SK-N-SH (cell line): Measurements from ENCODE around the gene SLC5A9. TPM values are rescaled to one million over a fixed set of nuclear protein-coding genes. Genes with fewer than 3 reads are reported as not detected.
"Not testable (repeated sequence)": the region's sequence is repeated elsewhere in the genome, so short reads cannot be mapped to it uniquely, and the experiment has no call there.

ENCODE experiments used
- CTCF ChIA-PET: fragments of 300-600, 350-600 bp; formaldehyde crosslinking; extraction: SDS; loops from one replicate; lab custom pipeline; 2021; lab: Yijun Ruan, JAX
- POLR2A ChIA-PET: fragments of 350-600 bp; sonication (Branson Sonifier 250); formaldehyde crosslinking; extraction: SDS; loops from one replicate; lab custom pipeline; 2020; ENCODE audit warnings: antibody characterized with exemption, inconsistent platforms; lab: Yijun Ruan, JAX
- DNase-seq: peaks from one replicate; pipeline ENCODE4 v3.0.0; 2012
- H2AFZ ChIP-seq: fragments of 200-600 bp; sonication (generic); 2 replicates; pipeline ENCODE4 v1.8.1; 2016; ENCODE audit warnings: antibody characterized with exemption, mild to moderate bottlenecking, low read depth
- H3F3A ChIP-seq: fragments of 200-600 bp; sonication (generic); replicated peaks from 2 replicates; pipeline ENCODE3; 2016; ENCODE audit warnings: antibody characterized with exemption, mild to moderate bottlenecking; ENCODE audit not compliant: insufficient read depth
- H3K27ac ChIP-seq, 2 experiments: fragments of 200-500 bp in 1 of 2; fragments of 200-600 bp in 1 of 2; sonication (Bioruptor generic) in 1 of 2; sonication (generic), shearing (Covaris generic) in 1 of 2; 2 replicates each; pipeline versions ENCODE4 v1.5.1 to v1.6.1; 2014 to 2016; ENCODE audit warnings: low read depth in 2 of 2, inconsistent platforms in 1 of 2, low read length in 1 of 2, mild to moderate bottlenecking in 1 of 2, mixed read lengths in 1 of 2
- H3K27me3 ChIP-seq: fragments of 200-600 bp; sonication (generic), shearing (Covaris generic); 2 replicates; pipeline ENCODE4 v1.6.1; 2016; ENCODE audit warnings: mixed run types; ENCODE audit not compliant: insufficient read depth
- H3K36me3 ChIP-seq, 2 experiments: fragments of 200-500 bp in 1 of 2; fragments of 200-600 bp in 1 of 2; sonication (Bioruptor generic) in 1 of 2; sonication (generic) in 1 of 2; replicated peaks in 1 of 2; 2 replicates each; pipeline versions ENCODE3 to v1.5.1; 2014 to 2016; ENCODE audit warnings: low read length in 1 of 2, mild to moderate bottlenecking in 1 of 2; ENCODE audit not compliant: insufficient read depth in 2 of 2, control insufficient read depth in 1 of 2
- H3K4me1 ChIP-seq, 2 experiments: fragments of 200-500 bp in 1 of 2; fragments of 200-600 bp in 1 of 2; sonication (Bioruptor generic) in 1 of 2; sonication (generic), shearing (Covaris generic) in 1 of 2; 2 replicates each; pipeline versions ENCODE4 v1.5.1 to v1.6.1; 2014 to 2016; ENCODE audit warnings: low read depth in 1 of 2, low read length in 1 of 2, mixed run types in 1 of 2; ENCODE audit not compliant: insufficient read depth in 2 of 2, control insufficient read depth in 1 of 2
- H3K4me2 ChIP-seq: fragments of 200-600 bp; sonication (generic), shearing (Covaris generic); 2 replicates; pipeline ENCODE4 v1.6.1; 2017; ENCODE audit warnings: mixed run types
- H3K4me3 ChIP-seq, 2 experiments: fragments of 200-500 bp in 1 of 2; fragments of 200-600 bp in 1 of 2; sonication (Bioruptor generic) in 1 of 2; sonication (generic), shearing (Covaris generic) in 1 of 2; 2 replicates each; pipeline versions ENCODE4 v1.5.1 to v1.8.1; 2014 to 2016; ENCODE audit warnings: low read depth in 2 of 2, inconsistent platforms in 1 of 2, low read length in 1 of 2, mild to moderate bottlenecking in 1 of 2, mixed read lengths in 1 of 2, moderate library complexity in 1 of 2
- H3K79me2 ChIP-seq: fragments of 200-600 bp; sonication (generic); 2 replicates; pipeline ENCODE4 v1.8.1; 2017; ENCODE audit warnings: mild to moderate bottlenecking; ENCODE audit not compliant: insufficient read depth
- H3K9ac ChIP-seq: fragments of 200-600 bp; sonication (generic); 2 replicates; pipeline ENCODE4 v1.6.1; 2017; ENCODE audit warnings: mixed run types
- H3K9me2 ChIP-seq: fragments of 200-600 bp; sonication (generic); 2 replicates; pipeline ENCODE4 v1.6.1; 2017; ENCODE audit warnings: mixed run types
- H3K9me3 ChIP-seq: fragments of 200-600 bp; sonication (generic); 2 replicates; pipeline ENCODE4 v1.6.1; 2017; ENCODE audit warnings: mixed run types, mild to moderate bottlenecking, moderate library complexity
- H4K20me1 ChIP-seq: fragments of 200-600 bp; sonication (generic); 2 replicates; pipeline ENCODE4 v1.6.1; 2017; ENCODE audit warnings: mild to moderate bottlenecking, mixed run types; ENCODE audit not compliant: insufficient read depth
- ELF1 ChIP-seq: IDR thresholded peaks from 2 replicates; pipeline ENCODE4 v1.4.0; 2012
- FOSL2 ChIP-seq: IDR thresholded peaks from 2 replicates; pipeline ENCODE4 v1.4.0; 2012; ENCODE audit warnings: low read depth, mild to moderate bottlenecking, moderate library complexity, borderline replicate concordance
- GATA2 ChIP-seq: sonication (generic); formaldehyde crosslinking; IDR thresholded peaks from 2 replicates; pipeline ENCODE4 v1.5.0; 2020; ENCODE audit warnings: mild to moderate bottlenecking, missing genetic modification reagents
- MEF2A ChIP-seq: IDR thresholded peaks from 2 replicates; pipeline ENCODE4 v1.4.0; 2012; ENCODE audit warnings: low read depth, borderline replicate concordance
- MXI1 ChIP-seq: IDR thresholded peaks from 2 replicates; pipeline ENCODE4 v1.6.1; 2012; ENCODE audit warnings: mild to moderate bottlenecking, low read depth, low read length, improper control_type of control experiment
- POLR2AphosphoS5 ChIP-seq: IDR thresholded peaks from 2 replicates; pipeline ENCODE4 v1.6.1; 2012; ENCODE audit warnings: low read depth, low read length
- RAD21 ChIP-seq: IDR thresholded peaks from 2 replicates; pipeline ENCODE4 v1.6.1; 2012; ENCODE audit warnings: mild to moderate bottlenecking, low read length
- RCOR1 ChIP-seq: fragments of 150-350 bp; IDR thresholded peaks from 2 replicates; pipeline ENCODE4 v1.6.1; 2017; ENCODE audit warnings: antibody characterized with exemption, low read length
- RFX5 ChIP-seq: IDR thresholded peaks from 2 replicates; pipeline ENCODE4 v1.6.1; 2012; ENCODE audit warnings: mild to moderate bottlenecking, improper control_type of control experiment, low read length
- RXRA ChIP-seq: IDR thresholded peaks from 2 replicates; pipeline ENCODE4 v1.4.0; 2012; ENCODE audit warnings: low read depth, mild to moderate bottlenecking, borderline replicate concordance
- SMC3 ChIP-seq: IDR thresholded peaks from 2 replicates; pipeline ENCODE4 v1.6.1; 2012; ENCODE audit warnings: low read depth, low read length, improper control_type of control experiment
- TAF1 ChIP-seq: IDR thresholded peaks from 2 replicates; pipeline ENCODE4 v1.6.1; 2012; ENCODE audit warnings: low read depth, mild to moderate bottlenecking, low read length, moderate library complexity, borderline replicate concordance
- TEAD4 ChIP-seq: IDR thresholded peaks from 2 replicates; pipeline ENCODE4 v1.4.0; 2012; ENCODE audit warnings: mild to moderate bottlenecking, borderline replicate concordance; ENCODE audit not compliant: insufficient read depth
- YY1 ChIP-seq: IDR thresholded peaks from 2 replicates; pipeline ENCODE4 v1.4.0; 2012; ENCODE audit warnings: low read depth, mild to moderate bottlenecking
- WGBS: methylation state at CpG from one replicate; pipeline ENCODE4 v1.1.6; 2017; ENCODE audit warnings: low lambda C conversion rate; 5-methylcytosine and 5-hydroxymethylcytosine counted together
- polyA plus RNA-seq, 3 experiments: library from polyadenylated mRNA; depleted of rRNA; stranded (reverse); fragments of >200 nt; gene quantifications; 2 replicates each; pipeline ENCODE4 v1.2.3, GENCODE V29; 2012
- TF ChIP-seq, protein P1 (sequence below): fragments of 150-350 bp; IDR thresholded peaks from 2 replicates; pipeline ENCODE4 v1.6.1; 2017; ENCODE audit warnings: antibody characterized with exemption, low read length, low read depth, borderline replicate concordance
- TF ChIP-seq, protein P2 (sequence below): fragments of 150-350 bp; IDR thresholded peaks from 2 replicates; pipeline ENCODE4 v1.6.1; 2016; ENCODE audit warnings: mild to moderate bottlenecking, low read depth, low read length
- TF ChIP-seq, protein P3 (sequence below): IDR thresholded peaks from 2 replicates; pipeline ENCODE4; 2012
- TF ChIP-seq, protein P4 (sequence below): IDR thresholded peaks from 2 replicates; pipeline ENCODE4 v1.4.0; 2012; ENCODE audit warnings: low read depth, borderline replicate concordance

Gene SLC5A9
- polyA plus RNA-seq, 1 of the 3 experiments (the other 2 are of a cell fraction), result not detected

DNA sequence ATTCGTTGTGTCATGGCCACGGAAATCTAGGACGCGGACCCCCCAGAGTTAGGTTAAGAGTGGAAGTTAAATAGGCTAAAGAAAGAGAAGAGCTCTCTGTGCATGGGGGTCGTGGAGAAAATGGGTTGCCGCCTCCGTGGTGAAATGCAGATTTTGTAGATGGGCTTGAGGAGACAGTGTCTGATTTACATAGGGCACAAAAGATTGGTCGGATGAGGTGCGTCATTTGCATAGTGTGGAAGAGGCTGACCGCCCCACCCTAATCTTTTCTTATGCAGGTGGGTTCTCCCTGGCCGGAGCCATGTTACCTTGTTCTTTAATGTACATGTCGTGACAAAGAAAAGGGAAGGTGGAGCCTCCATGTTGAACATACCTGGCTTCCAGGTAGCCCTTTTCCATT lies 14.3 kb upstream of the SLC5A9 start (continued):
- TF ChIP-seq MEF2A (no peak), RAD21 (no peak)

DNA sequence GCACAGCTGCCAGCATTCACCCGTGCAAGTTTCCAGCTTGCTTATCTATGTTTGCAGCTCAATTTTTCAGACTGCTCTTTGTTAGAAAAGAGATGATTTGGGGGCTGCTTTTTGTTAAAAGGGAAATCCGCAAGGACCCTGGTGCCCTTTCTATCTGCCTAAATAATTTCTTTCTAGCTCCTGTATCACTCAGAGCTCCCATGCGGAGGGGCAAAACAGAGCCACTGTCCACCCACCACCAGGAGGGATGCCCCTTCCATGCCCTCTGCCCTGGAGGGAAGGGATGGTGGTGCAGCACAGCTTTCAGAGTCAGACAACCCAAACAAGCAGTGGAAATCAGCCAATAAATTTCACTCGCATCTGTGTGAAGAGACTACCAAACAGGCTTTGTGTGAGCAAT lies 13.9 kb upstream of the SLC5A9 start:
- no peak overlapping the region for H3K27ac ChIP-seq
- no peak overlapping the region for H3K4me3 ChIP-seq
- no peak for TF ChIP-seq TAF1
- TF ChIP-seq POLR2AphosphoS5, result no peak
- no peak for TF ChIP-seq FOSL2
- no peak for TF ChIP-seq MXI1
- no peak for TF ChIP-seq SMC3
- TF ChIP-seq, protein P1, sequence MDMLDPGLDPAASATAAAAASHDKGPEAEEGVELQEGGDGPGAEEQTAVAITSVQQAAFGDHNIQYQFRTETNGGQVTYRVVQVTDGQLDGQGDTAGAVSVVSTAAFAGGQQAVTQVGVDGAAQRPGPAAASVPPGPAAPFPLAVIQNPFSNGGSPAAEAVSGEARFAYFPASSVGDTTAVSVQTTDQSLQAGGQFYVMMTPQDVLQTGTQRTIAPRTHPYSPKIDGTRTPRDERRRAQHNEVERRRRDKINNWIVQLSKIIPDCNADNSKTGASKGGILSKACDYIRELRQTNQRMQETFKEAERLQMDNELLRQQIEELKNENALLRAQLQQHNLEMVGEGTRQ, result no peak
- no peak for TF ChIP-seq RCOR1
- no peak for TF ChIP-seq YY1
- TF ChIP-seq, protein P2, sequence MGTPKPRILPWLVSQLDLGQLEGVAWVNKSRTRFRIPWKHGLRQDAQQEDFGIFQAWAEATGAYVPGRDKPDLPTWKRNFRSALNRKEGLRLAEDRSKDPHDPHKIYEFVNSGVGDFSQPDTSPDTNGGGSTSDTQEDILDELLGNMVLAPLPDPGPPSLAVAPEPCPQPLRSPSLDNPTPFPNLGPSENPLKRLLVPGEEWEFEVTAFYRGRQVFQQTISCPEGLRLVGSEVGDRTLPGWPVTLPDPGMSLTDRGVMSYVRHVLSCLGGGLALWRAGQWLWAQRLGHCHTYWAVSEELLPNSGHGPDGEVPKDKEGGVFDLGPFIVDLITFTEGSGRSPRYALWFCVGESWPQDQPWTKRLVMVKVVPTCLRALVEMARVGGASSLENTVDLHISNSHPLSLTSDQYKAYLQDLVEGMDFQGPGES, result no peak
- no peak for TF ChIP-seq RFX5
- no peak for TF ChIP-seq TEAD4
- TF ChIP-seq GATA2 (CRISPR knock-in tag), result no peak
- TF ChIP-seq, protein P3, sequence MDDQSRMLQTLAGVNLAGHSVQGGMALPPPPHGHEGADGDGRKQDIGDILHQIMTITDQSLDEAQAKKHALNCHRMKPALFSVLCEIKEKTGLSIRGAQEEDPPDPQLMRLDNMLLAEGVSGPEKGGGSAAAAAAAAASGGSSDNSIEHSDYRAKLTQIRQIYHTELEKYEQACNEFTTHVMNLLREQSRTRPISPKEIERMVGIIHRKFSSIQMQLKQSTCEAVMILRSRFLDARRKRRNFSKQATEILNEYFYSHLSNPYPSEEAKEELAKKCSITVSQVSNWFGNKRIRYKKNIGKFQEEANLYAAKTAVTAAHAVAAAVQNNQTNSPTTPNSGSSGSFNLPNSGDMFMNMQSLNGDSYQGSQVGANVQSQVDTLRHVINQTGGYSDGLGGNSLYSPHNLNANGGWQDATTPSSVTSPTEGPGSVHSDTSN, result no peak
- TF ChIP-seq ELF1, result no peak
- TF ChIP-seq, protein P4, sequence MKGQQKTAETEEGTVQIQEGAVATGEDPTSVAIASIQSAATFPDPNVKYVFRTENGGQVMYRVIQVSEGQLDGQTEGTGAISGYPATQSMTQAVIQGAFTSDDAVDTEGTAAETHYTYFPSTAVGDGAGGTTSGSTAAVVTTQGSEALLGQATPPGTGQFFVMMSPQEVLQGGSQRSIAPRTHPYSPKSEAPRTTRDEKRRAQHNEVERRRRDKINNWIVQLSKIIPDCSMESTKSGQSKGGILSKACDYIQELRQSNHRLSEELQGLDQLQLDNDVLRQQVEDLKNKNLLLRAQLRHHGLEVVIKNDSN, result no peak
- no peak for TF ChIP-seq RXRA
- DNase-seq, result no peak
- H3K9me3 ChIP-seq, result no peaks in the 10 kb centered on the region
- no peaks in the 10 kb centered on the region for H3F3A ChIP-seq
- H2AFZ ChIP-seq, result no peak overlapping the region
- no peaks in the 10 kb centered on the region for H3K9me2 ChIP-seq
- WGBS, result 77% methylated on average over 4 of the region's 4 CpGs
- no peaks in the 10 kb centered on the region for H3K36me3 ChIP-seq
- ChIA-PET CTCF (interaction anchor here (0.7 to 8.0 kb wide), 3 partner anchors 99 to 287 kb away, joined by 3 to 57 read pairs (median 3); no protein-coding TSS in a partner anchor), POLR2A (no interaction called here)
- H3K4me2 ChIP-seq, result no peak overlapping the region
- H3K9ac ChIP-seq, result no peak overlapping the region
- no peaks in the 10 kb centered on the region for H4K20me1 ChIP-seq
- H3K79me2 ChIP-seq, result no peaks in the 10 kb centered on the region
- H3K27me3 ChIP-seq, result peaks cover 8% of the 10 kb centered on the region; the same call in 1 of the 2 replicates
- no peaks in the 10 kb centered on the region for H3K4me1 ChIP-seq

DNA sequence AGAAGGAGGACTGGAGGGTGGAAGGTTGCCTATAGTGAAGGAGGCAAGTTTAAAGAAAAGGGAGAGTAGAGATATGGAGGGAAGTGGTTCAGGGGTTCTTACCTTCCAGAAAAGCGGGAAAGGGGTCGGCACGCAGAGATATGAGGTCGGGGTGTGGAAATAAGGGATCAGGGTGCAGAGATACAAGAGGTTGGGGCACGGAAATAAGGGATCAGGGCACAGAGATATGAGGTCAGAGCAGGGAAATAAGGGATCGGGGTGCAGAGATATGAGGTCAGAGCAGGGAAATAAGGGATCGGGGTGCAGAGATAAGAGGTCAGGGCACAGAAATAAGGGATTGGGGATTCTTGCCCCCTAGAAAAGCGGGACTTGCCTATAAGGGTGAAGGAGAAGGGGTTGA lies 9.1 kb upstream of the SLC5A9 start:
- H4K20me1 ChIP-seq, H3K4me2 ChIP-seq, POLR2A ChIA-PET, H3K9ac ChIP-seq, H3K27ac ChIP-seq, H3K27me3 ChIP-seq, H3K9me2 ChIP-seq, DNase-seq, H3K4me3 ChIP-seq, H3F3A ChIP-seq, H3K4me1 ChIP-seq, H3K9me3 ChIP-seq, H2AFZ ChIP-seq, H3K36me3 ChIP-seq, H3K79me2 ChIP-seq, CTCF ChIA-PET: not testable (repeated sequence)
- 46% methylated on average over 8 of the region's 8 CpGs for WGBS

DNA sequence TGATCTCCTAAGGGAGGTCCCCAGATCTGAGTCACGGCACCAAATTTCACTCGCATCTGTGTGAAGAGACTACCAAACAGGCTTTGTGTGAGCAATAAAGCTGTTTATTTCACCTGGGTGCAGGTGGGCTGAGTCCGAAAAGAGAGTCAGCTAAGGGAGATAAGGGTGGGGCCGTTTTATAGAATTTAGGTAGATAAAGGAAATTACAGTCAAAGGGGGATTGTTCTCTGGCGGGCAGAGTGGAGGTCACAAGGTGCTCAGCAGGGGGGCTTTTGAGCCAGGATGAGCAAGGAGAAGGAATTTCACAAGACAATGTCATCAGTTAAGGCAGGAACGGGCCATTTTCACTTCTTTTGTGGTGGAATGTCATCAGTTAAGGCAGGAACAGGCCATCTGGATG lies 8.2 kb upstream of the SLC5A9 start:
- H3K9ac ChIP-seq, H3F3A ChIP-seq, DNase-seq, POLR2A ChIA-PET, H3K36me3 ChIP-seq, H4K20me1 ChIP-seq, H3K9me2 ChIP-seq, H3K4me3 ChIP-seq, H3K4me2 ChIP-seq, H3K27me3 ChIP-seq, H3K9me3 ChIP-seq, H3K4me1 ChIP-seq, H3K27ac ChIP-seq, H3K79me2 ChIP-seq, H2AFZ ChIP-seq: not testable (repeated sequence)
- WGBS, result 55% methylated on average over 6 of the region's 6 CpGs
- CTCF ChIA-PET, result interaction anchor here (3.0 to 3.6 kb wide), 2 partner anchors 11 to 22 kb away, joined by 17 to 19 read pairs; no protein-coding TSS in a partner anchor
